PC-9 (cell line): ENCODE results near the gene PTPN13. TPM values are rescaled to one million over a fixed set of nuclear protein-coding genes. Genes with fewer than 3 reads are reported as not detected.

Experiments
- BruUV-seq: library from RNA; stranded (reverse); fragments of 400-500 nt; replicated peaks from 2 replicates; lab custom pipeline; 2021; lab: Mats Ljungman, UMichigan
- CTCF ChIA-PET: fragments of 300-600 bp; sonication (Branson Sonifier 250); formaldehyde crosslinking; loops from one replicate; lab custom pipeline; 2022; ENCODE audit warnings: antibody characterized with exemption; lab: Charles Lee
- POLR2A ChIA-PET: fragments of 300-600 bp; sonication (Branson Sonifier 250); formaldehyde crosslinking; loops from one replicate; lab custom pipeline; 2022; ENCODE audit warnings: antibody characterized with exemption; ENCODE audit not compliant: unreplicated experiment; lab: Charles Lee
- DNase-seq, 2 experiments: peaks; one replicate each; pipeline versions ENCODE4 v3.0.0 to v3.0.0-alpha.2; 2015 to 2022; ENCODE audit warnings: mixed read lengths in 1 of 2
- H2AFZ ChIP-seq: fragments of 200-600 bp; sonication (generic); 2 replicates; pipeline ENCODE4 v1.8.1; 2017; ENCODE audit warnings: antibody characterized with exemption
- H3F3A ChIP-seq: fragments of 200-600 bp; sonication (generic); 2 replicates; pipeline ENCODE4 v1.8.1; 2017; ENCODE audit warnings: antibody characterized with exemption, mild to moderate bottlenecking, low read depth; ENCODE audit not compliant: insufficient read depth
- H3K27ac ChIP-seq: fragments of 200-600 bp; sonication (generic); 2 replicates; pipeline ENCODE4 v1.6.1; 2016; ENCODE audit warnings: mixed run types
- H3K27me3 ChIP-seq: fragments of 200-600 bp; sonication (generic); 2 replicates; pipeline ENCODE4 v1.6.1; 2016; ENCODE audit warnings: low read depth, mixed run types; ENCODE audit not compliant: insufficient read depth
- H3K36me3 ChIP-seq: fragments of 200-600 bp; sonication (generic); 2 replicates; pipeline ENCODE4 v1.6.1; 2016; ENCODE audit warnings: low read depth, mixed run types
- H3K4me1 ChIP-seq: fragments of 200-600 bp; sonication (generic); replicated peaks from 2 replicates; pipeline ENCODE4 v1.6.1; 2016; ENCODE audit warnings: mixed run types; ENCODE audit not compliant: insufficient read depth
- H3K4me2 ChIP-seq: fragments of 200-600 bp; sonication (generic); 2 replicates; pipeline ENCODE4 v1.6.1; 2017; ENCODE audit warnings: mixed run types
- H3K4me3 ChIP-seq: fragments of 200-600 bp; sonication (generic); 2 replicates; pipeline ENCODE4 v1.6.1; 2016; ENCODE audit warnings: mixed run types
- H3K79me2 ChIP-seq: fragments of 200-600 bp; sonication (generic); 2 replicates; pipeline ENCODE4 v1.6.1; 2017; ENCODE audit warnings: low read depth, mixed run types
- H3K9me2 ChIP-seq: fragments of 200-600 bp; sonication (generic); 2 replicates; pipeline ENCODE4 v1.8.1; 2017; ENCODE audit warnings: mild to moderate bottlenecking; ENCODE audit not compliant: insufficient read depth
- H3K9me3 ChIP-seq: fragments of 200-600 bp; sonication (generic); 2 replicates; pipeline ENCODE4 v1.8.1; 2016; ENCODE audit warnings: low read depth; ENCODE audit not compliant: insufficient read depth
- H4K20me1 ChIP-seq: fragments of 200-600 bp; sonication (generic); 2 replicates; pipeline ENCODE4 v1.8.1; 2017; ENCODE audit not compliant: insufficient read depth
- CTCF ChIP-seq: fragments of 200-600 bp; sonication (generic); conservative IDR thresholded peaks from 2 replicates; pipeline ENCODE4 v1.6.1; 2017; ENCODE audit warnings: mixed run types, antibody characterized with exemption, mild to moderate bottlenecking, moderate library complexity
- EZH2 ChIP-seq: fragments of 200-600 bp; sonication (generic); IDR thresholded peaks from 2 replicates; pipeline ENCODE4 v1.8.0; 2017; ENCODE audit warnings: antibody characterized with exemption, low read depth
- intact Hi-C: fragments of 100-400 bp; cut with micrococcal nuclease; formaldehyde crosslinking; loops from one replicate; pipeline ENCODE4 v1.10.0; 2022; ENCODE audit not compliant: unreplicated experiment
- total RNA-seq: library from RNA; stranded (reverse); gene quantifications from 2 replicates; pipeline ENCODE4 v1.2.3, GENCODE V29; 2021

The PTPN13 gene
- total RNA-seq, 1 experiment from 2014 or later: 6.9 TPM

DNA sequence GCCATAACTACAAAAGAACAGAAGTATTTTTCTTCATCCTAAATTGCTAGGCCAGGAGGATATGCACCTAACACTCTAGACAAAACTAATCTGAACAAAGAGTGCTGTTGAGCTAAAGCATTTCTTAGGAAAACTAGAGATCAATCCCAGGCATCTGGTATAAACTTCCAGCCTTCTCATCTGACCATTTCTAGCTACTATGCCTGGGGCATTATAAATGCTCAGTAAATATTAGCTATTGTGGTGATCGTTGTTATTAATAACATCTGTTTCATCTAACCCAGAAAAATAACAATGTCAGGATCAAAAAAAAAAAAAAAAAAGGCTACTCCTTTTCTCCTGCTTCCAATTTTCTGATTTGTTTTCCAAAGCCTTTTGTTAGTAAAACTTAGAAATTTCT, 262.8 kb downstream of the PTPN13 start:
- H2AFZ ChIP-seq: no peak overlapping the region
- BruUV-seq: no TSS peak

GRCh38 chr4:86857341-86858052, 263.4 kb downstream of the PTPN13 start:
- no TSS peak for BruUV-seq
- Histone ChIP-seq H3K4me1 (peaks cover 30% of the 10 kb centered on the region), H3K27ac (peak overlapping the region; percentile 60), H2AFZ (no peak overlapping the region), H4K20me1 (no peaks in the 10 kb centered on the region), H3K4me3 (no peak overlapping the region), H3K9me2 (no peaks in the 10 kb centered on the region), H3K9me3 (no peaks in the 10 kb centered on the region), H3K4me2 (peak overlapping the region; percentile 57; the same call in 1 of the 2 replicates), H3F3A (peaks cover 14% of the 10 kb centered on the region; the same call in 1 of the 2 replicates), H3K27me3 (no peaks in the 10 kb centered on the region), H3K36me3 (no peaks in the 10 kb centered on the region), H3K79me2 (no peaks in the 10 kb centered on the region)
- ChIA-PET POLR2A (no interaction called here), CTCF (no interaction called here)
- DNase-seq: peak; percentile 6 to 83
- intact Hi-C loops: loop anchor here (5.0 kb wide), 1 partner anchor 35 kb away; the partner anchor contains the start of gene C4orf36
- TF ChIP-seq CTCF: no peak
- TF ChIP-seq EZH2: no peak

More for the DNA sequence above, 262.8 kb downstream of the PTPN13 start:
- peak overlapping the region; percentile 57; the same call in 1 of the 2 replicates for H3K4me2 ChIP-seq
- no peaks in the 10 kb centered on the region for H3K79me2 ChIP-seq
- peaks cover 30% of the 10 kb centered on the region for H3K4me1 ChIP-seq
- DNase-seq: no peak
- peaks cover 14% of the 10 kb centered on the region; the same call in 1 of the 2 replicates for H3F3A ChIP-seq
- no peaks in the 10 kb centered on the region for H3K9me2 ChIP-seq
- H3K27ac ChIP-seq: peak overlapping the region; percentile 60
- CTCF ChIA-PET: no interaction called here
- H3K4me3 ChIP-seq: no peak overlapping the region
- H3K36me3 ChIP-seq: no peaks in the 10 kb centered on the region
- H3K27me3 ChIP-seq: no peaks in the 10 kb centered on the region
- H3K9me3 ChIP-seq: no peaks in the 10 kb centered on the region
- no peak for TF ChIP-seq EZH2
- TF ChIP-seq CTCF: no peak
- intact Hi-C loops: loop anchor here (5.0 kb wide), 1 partner anchor 35 kb away; the partner anchor contains the start of gene C4orf36
- no peaks in the 10 kb centered on the region for H4K20me1 ChIP-seq
- POLR2A ChIA-PET: no interaction called here

Other genes starting within 250 kb of the PTPN13 start
- 3.1 and 4.2 TPM in 2 replicates for gene MAPK10, start 234.3 kb upstream of the PTPN13 start, total RNA-seq